Small intestine (tissue), 7 donors: ENCODE measurements around the gene TMEM244. TPM values are rescaled to one million over a fixed set of nuclear protein-coding genes. Genes with fewer than 3 reads are reported as not detected.

Experiments
- DNase-seq, 2 donors: peaks; one replicate each; pipeline versions ENCODE4 v3.0.0 to v3.0.0-alpha.2; 2013
- FAIRE-seq: peaks from 2 replicates; lab custom pipeline; 2012; peaks lifted over from hg19 to GRCh38; lab: Jason Lieb, UNC
- H3K27ac ChIP-seq, 3 donors: one replicate each; pipeline ENCODE4 v1.5.1; 2013; ENCODE audit warnings: low read length in 2 of 3, mild to moderate bottlenecking in 2 of 3, control low read depth in 1 of 3, inconsistent platforms in 1 of 3, low read depth in 1 of 3, moderate library complexity in 1 of 3
- H3K27me3 ChIP-seq, 3 donors: one replicate each; pipeline ENCODE4 v1.6.1; 2013; ENCODE audit warnings: low read length in 3 of 3, inconsistent platforms in 1 of 3; ENCODE audit not compliant: control insufficient read depth in 3 of 3, insufficient read depth in 3 of 3
- H3K36me3 ChIP-seq, 3 donors: one replicate each; pipeline ENCODE4 v1.6.1; 2013; ENCODE audit warnings: low read length in 3 of 3, inconsistent platforms in 1 of 3, low read depth in 1 of 3, mild to moderate bottlenecking in 1 of 3, moderate library complexity in 1 of 3; ENCODE audit not compliant: control insufficient read depth in 3 of 3, insufficient read depth in 2 of 3
- H3K4me1 ChIP-seq, 3 donors: one replicate each; pipeline ENCODE4 v1.6.1; 2013; ENCODE audit warnings: low read length in 2 of 3, inconsistent platforms in 1 of 3, low read depth in 1 of 3, mild to moderate bottlenecking in 1 of 3, moderate library complexity in 1 of 3; ENCODE audit not compliant: control insufficient read depth in 3 of 3, insufficient read depth in 2 of 3
- H3K4me3 ChIP-seq, 3 donors: one replicate each; pipeline ENCODE4 v1.5.1; 2013; ENCODE audit warnings: low read length in 3 of 3, control low read depth in 1 of 3, inconsistent platforms in 1 of 3, low read depth in 1 of 3, mild to moderate bottlenecking in 1 of 3, moderate library complexity in 1 of 3
- H3K9me3 ChIP-seq, 2 donors: one replicate each; pipeline ENCODE4 v1.6.1; 2013; ENCODE audit warnings: low read depth in 1 of 2, low read length in 1 of 2; ENCODE audit not compliant: control insufficient read depth in 2 of 2, insufficient read depth in 1 of 2
- WGBS, 3 donors: extraction: QIAGEN DNeasy Blood & Tissue Kit; methylation state at CpG; one replicate each; pipeline ENCODE4 v1.1.7; 2013; 5-methylcytosine and 5-hydroxymethylcytosine counted together
- polyA plus RNA-seq, 4 donors: library from polyadenylated mRNA; stranded (reverse) in 3 of 4; unstranded in 1 of 4; fragments of 200-250 nt in 3 of 4; fragments of 120-200 nt in 1 of 4; gene quantifications; one replicate each; pipeline versions ENCODE4 v1.2.1 to v1.2.3, GENCODE V29; 2013
- donor health status: healthy with polysubstance abuse.
- donor health status: control.
- donor health status: control.
- donor health status: Bipolar disorder and iron deficiency.
- donor health status: healthy.

The TMEM244 gene
- polyA plus RNA-seq, 4 donors, result not detected

- DNase-seq, result no peak
- Histone ChIP-seq H3K9me3 (no peaks in the 10 kb centered on the region), H3K4me3 (no peak overlapping the region), H3K27me3 (no peaks in the 10 kb centered on the region), H3K27ac (no peak overlapping the region), H3K4me1 (no peaks in the 10 kb centered on the region), H3K36me3 (no peaks in the 10 kb centered on the region)
- FAIRE-seq, result no peak
- 90 to 95% (median 93%) methylated on average over 6 of the region's 6 CpGs for WGBS, 3 donors
Observed at GRCh38 chr6:129863664-129864063, 2.5 kb upstream of the TMEM244 start.

DNA sequence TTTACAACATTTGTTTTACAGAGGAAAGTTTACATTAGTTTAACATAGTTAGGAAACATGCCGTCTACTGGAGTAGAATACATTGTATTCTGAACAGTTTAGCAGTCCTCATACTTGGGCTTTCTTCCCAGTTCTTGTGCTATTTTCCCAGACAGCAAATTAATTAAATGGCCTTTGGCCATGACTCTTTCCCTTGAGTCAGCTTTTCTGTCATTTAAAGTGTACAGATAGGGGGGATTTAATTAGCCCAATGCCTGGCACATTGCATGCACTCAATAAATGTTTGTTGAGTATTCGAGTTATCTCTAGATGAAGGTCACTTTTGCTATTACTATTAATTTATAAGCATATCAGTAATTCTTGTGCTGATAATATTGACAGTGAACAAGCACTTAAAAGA, 1.6 kb downstream of the TMEM244 start:
- H3K4me3 ChIP-seq, result no peak overlapping the region
- H3K4me1 ChIP-seq, result no peaks in the 10 kb centered on the region
- H3K27ac ChIP-seq, result no peak overlapping the region
- H3K36me3 ChIP-seq, result no peaks in the 10 kb centered on the region
- FAIRE-seq, result no peak
- H3K9me3 ChIP-seq, result no peaks in the 10 kb centered on the region
- DNase-seq, result no peak
- H3K27me3 ChIP-seq, result no peaks in the 10 kb centered on the region
- 28 to 41% (median 31%) methylated on average over 2 of the region's 2 CpGs for whole genome bisulfite sequencing, 3 donors

DNA sequence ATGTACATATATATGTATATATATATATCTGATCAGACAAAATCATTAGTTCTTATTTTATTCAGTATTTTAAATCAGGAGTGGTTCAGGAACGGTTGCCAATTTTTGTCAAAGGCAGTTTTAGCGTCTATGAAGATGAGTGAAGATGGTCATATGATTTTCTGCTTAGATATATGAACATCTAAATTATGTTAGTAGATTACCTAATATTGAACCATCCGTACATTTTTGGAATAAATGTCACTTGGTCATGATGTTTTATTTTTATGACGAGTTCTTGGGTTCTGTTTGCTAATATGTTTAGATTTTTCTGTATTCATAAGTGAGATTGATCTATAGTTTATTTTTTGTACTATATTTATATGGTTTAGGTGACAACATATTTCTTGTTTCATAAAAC, 3.3 kb downstream of the TMEM244 start:
- DNase-seq (no peak), FAIRE-seq (no peak)
- Histone ChIP-seq H3K27me3 (no peaks in the 10 kb centered on the region), H3K27ac (no peak overlapping the region), H3K9me3 (no peaks in the 10 kb centered on the region), H3K4me3 (no peak overlapping the region), H3K36me3 (no peaks in the 10 kb centered on the region), H3K4me1 (no peaks in the 10 kb centered on the region)
- 70 to 81% (median 72%) methylated on average over 4 of the region's 4 CpGs for WGBS, 3 donors

- DNase-seq (no peak), FAIRE-seq (no peak)
- no peaks in the 10 kb centered on the region for H3K27me3 ChIP-seq
- H3K4me3 ChIP-seq, result no peak overlapping the region
- H3K9me3 ChIP-seq, result no peaks in the 10 kb centered on the region
- H3K36me3 ChIP-seq, result no peaks in the 10 kb centered on the region
- H3K27ac ChIP-seq, result no peak overlapping the region
- 57 to 79% (median 64%) methylated on average over 3 of the region's 3 CpGs for WGBS, 3 donors
- H3K4me1 ChIP-seq, result no peaks in the 10 kb centered on the region
Observed at GRCh38 chr6:129853996-129854711, 7.0 kb downstream of the TMEM244 start.

GRCh38 chr6:129852257-129852858, 8.8 kb downstream of the TMEM244 start:
- Histone ChIP-seq H3K27me3 (no peaks in the 10 kb centered on the region), H3K4me3 (no peak overlapping the region), H3K27ac (no peak overlapping the region), H3K4me1 (no peaks in the 10 kb centered on the region), H3K9me3 (no peaks in the 10 kb centered on the region), H3K36me3 (no peaks in the 10 kb centered on the region)
- 44 to 58% (median 46%) methylated on average over 5 of the region's 5 CpGs for WGBS, 3 donors
- no peak for DNase-seq
- FAIRE-seq, result no peak

GRCh38 chr6:129849456-129849855, 11.7 kb downstream of the TMEM244 start:
- FAIRE-seq (no peak), DNase-seq (no peak)
- WGBS, 3 donors, result 89 to 92% (median 90%) methylated on average over 3 of the region's 3 CpGs
- no peak overlapping the region for H3K4me3 ChIP-seq
- H3K36me3 ChIP-seq, result no peaks in the 10 kb centered on the region
- no peaks in the 10 kb centered on the region for H3K9me3 ChIP-seq
- no peak overlapping the region for H3K27ac ChIP-seq
- H3K27me3 ChIP-seq, result peaks cover 0 to 2% (median 0%) of the 10 kb centered on the region in 3 donors
- no peaks in the 10 kb centered on the region for H3K4me1 ChIP-seq

- Histone ChIP-seq H3K27ac (no peak overlapping the region), H3K36me3 (no peaks in the 10 kb centered on the region), H3K27me3 (peaks cover 0 to 2% (median 0%) of the 10 kb centered on the region in 3 donors), H3K4me1 (no peaks in the 10 kb centered on the region), H3K4me3 (no peak overlapping the region), H3K9me3 (no peaks in the 10 kb centered on the region)
- FAIRE-seq (no peak), DNase-seq (no peak)
Observed at GRCh38 chr6:129846761-129847160, 14.4 kb downstream of the TMEM244 start.

DNA sequence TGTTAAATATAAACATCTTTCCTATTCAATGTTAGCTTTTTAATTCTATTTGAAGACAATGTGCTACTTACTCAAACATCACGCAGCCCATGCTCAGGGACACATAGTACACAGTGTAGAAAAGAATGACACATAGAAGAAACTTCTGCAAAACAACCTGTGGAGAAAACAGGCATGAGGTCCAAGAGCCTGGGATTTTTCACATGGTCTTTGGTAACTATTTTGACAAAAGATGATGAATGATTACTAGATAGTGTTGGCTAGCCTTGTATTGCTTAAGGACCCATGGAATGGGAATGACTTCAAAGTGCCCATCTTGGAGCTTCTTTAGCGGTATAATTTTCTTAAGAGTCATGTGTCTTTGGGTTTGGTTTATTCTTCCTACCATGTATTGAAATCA, 15.4 kb downstream of the TMEM244 start:
- peaks cover 0 to 2% (median 0%) of the 10 kb centered on the region in 3 donors for H3K27me3 ChIP-seq
- no peak for FAIRE-seq
- no peaks in the 10 kb centered on the region for H3K36me3 ChIP-seq
- no peak overlapping the region for H3K4me3 ChIP-seq
- no peak overlapping the region for H3K27ac ChIP-seq
- H3K4me1 ChIP-seq, result no peaks in the 10 kb centered on the region
- H3K9me3 ChIP-seq, result no peaks in the 10 kb centered on the region
- no peak for DNase-seq
- 90 to 93% (median 92%) methylated on average over 2 of the region's 2 CpGs for WGBS, 3 donors
